HPDE6-E6E7 (cell line): ENCODE results near the gene SLC35C1.

Experiments
- DNase-seq: peaks from one replicate; pipeline ENCODE4 v3.0.0; 2011; ENCODE audit warnings: missing footprints; ENCODE audit errors: extremely low spot score

SLC35C1 gene

DNA sequence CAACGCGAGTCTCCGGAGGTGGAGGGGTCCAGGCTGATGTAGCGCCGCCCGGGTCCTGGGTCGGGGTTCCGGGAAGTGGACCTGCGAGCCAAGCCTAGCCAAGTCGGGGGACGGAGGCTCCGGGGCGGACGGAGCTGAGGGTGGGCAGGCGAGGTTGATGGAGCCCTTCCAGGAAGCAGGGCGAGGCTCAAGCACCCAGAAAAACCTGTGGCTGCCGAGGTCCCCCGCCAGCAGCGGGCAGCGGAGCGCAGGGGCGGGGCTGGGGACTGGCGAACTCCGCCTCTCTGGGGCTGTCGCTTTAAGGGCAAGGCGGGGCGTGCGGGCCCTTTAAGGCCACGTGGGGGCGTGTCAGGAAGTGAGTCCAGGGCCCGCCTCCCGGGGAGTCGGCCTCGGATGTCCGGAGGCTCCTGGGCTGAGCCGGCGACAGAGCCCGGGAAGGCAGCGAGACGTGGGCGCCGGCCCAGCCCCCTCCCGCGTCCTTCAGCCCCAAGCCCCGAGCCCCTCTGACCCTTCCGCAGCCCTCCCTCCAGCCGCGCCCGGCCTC is at the start of gene SLC35C1:
TSS of gene SLC35C1 (plus strand) at position 389 of the 544 bp plus-strand sequence. CDS start 653 bp downstream, outside the sequence.
- peak; percentile 91 for DNase-seq

DNA sequence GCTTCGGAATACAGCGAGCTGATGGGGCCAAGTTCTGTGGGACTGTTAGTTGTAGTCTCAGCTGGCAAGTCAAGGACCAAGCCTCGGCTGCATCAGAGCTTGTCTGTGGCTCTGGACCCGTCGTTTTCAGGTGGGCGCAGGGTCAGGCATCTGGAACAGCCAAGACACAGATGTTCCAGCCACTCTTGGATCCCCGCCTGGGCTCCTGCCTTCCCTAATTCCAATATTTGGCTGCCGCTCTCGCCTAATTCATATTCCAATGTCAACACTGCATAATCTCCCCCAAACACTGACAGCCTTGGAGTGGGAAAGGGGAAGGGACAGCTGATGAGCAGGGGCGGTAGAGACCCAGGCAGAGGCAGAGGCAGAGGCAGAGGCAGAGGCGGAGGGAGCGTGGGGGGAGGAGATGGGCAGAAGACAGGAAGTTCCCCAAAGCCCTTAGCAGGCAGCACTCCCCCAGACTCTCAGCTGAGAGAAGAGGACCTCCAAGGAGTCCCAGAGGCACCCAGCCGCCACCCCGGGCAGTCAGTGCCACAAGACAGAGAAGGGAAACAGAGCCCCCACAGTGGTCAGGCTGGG is 49.6 kb upstream of the SLC35C1 start:
- DNase-seq: no peak

DNA sequence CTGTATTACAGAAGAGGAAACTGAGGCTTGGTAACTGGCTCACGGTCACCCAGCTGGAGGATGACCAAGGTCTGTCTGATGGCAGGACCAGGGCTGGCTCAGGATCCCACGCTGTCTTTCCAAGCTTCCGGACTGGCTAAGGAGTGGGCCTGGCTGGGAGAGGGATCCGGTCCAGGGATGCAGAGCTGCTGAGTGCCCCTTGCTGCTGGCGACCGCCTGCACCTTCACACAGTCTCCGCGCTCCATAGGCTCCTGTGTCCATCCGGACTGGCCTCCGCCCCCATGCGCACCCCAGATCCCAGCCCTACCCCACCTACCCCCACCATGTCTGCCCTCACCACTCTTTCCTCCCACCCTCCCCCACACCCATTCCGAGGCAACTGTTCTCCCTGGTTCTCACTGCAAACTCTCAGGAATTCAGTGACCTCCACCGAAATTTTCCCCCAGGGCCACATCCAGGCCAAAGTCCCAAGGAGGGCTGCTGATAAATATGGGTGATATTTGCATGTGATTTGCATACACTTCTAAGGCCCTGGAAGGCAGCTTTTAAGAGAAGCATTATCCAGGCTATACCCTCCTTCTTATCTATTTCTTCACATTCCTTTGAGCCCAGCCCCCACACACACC is 48.5 kb upstream of the SLC35C1 start:
- DNase-seq: no peak

DNA sequence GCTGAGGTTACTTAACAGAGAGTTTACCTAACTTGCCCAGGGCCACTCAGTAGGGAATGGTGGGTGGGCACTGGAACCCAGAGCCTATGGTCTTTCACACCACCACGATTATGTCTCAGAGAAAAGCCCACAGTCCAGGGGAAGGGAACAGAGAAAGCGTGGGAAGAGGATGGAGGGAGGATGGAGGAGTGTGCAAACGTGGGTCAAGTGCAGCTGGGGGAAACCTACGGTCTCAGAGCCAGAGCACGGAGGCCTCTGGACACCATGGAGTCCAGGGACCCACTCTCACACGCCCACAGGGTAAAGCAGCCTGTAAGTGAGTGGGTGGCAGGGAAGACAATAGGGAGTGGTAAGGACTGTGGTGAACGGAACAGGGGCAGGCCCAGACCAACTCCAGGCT is 47.3 kb upstream of the SLC35C1 start:
- DNase-seq: no peak

DNA sequence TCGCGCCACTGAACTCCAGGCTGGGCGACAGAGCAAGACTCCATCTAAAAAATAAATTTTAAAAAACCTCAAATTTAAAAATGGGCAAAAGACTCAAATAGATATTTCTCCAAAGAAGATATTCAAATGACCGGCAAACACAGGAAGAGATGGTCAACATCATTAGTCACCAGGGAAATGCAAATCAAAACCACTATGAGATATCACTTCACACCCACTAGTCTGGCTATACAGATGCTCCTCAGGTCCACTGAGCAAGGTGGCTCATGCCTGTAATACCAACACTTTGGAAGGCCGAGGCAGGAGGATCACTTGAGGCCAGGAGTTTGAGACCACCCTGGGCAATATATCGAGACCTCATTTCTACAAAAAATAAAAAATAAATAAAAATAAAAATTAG is 43.3 kb upstream of the SLC35C1 start:
- DNase-seq: no peak

DNA sequence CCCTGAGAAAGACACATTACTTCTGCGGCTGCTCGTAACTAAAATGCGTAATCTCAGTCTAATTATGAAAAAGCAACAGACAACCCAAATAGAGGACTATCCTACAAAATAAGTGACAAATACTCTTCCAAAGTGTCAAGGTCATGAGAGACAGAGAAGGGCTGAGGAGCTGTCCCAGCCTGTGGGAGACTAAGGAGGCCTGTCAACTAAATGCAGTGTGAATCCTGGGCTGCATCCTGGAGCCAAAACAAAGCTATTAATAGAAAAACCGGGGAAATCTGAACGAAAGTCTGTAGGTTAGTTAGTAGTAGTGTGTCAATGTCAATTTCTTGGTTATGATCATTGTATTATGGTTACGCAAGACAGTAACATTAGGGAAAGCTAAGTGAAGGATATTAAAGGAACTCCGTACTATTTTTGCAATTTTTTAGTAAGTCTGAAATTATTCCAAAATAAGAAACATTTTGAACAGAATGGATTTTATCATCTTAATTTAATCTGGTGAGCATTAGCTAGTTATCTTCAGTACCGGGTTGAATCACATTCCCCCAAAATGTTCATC is 39.8 kb upstream of the SLC35C1 start:
- no peak for DNase-seq

DNA sequence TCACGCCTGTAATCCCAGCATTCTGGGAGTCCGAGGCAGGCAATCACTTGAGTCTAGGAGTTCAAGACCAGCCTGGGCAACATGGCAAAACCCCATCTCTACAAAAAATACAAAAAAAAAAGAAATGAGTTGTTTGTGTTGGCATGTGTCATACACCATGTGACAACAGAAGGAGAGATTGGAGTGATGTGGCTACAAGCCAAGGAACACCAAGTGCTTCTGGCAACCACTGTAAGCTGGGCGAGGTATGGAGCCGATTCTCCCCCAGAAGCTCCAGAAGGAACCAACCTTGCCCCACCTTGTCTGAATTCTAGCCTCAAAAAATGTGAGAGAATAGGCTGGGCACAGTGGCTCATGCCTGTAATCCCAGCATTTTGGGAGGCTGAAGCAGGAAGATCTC is 39.1 kb upstream of the SLC35C1 start:
- DNase-seq: no peak

DNA sequence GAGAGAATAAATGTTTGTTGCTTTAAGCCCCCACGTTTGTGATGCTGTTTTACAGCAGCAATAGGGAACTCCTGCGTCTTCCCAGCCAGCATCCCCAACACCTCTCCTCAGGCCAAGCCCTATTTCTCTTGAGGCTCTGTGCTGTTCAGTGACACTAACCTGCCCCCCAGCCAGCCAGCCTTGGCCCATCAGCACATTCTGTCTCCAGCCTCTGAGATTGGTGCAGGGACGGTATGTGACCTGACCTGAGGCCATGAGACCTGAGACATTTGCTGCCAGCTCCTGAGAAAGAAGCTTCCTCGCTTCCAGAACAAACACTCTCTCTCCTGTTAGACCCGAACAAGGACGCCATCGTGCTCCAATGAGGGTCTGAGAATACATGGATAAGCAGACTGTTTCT is 38.5 kb upstream of the SLC35C1 start:
- DNase-seq: no peak

DNA sequence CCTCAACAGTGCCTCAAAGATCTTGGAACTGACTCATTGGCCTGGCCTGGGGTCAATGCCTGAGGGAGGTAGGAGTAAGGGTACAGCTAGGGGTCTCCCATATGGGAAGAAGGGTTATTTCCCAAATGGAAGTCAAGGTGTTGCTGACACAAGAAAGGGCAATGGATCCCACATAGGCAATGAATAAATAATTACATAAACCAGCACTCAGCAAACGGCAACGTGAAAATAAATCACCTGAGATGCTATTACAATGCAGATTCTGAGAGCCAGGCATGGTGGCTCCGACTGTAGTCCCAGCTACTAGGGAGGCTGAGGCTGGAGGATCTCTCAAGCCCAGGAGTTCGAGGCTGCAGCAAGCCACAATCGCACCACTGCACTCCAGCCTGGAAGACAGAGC is 36.5 kb upstream of the SLC35C1 start:
- no peak for DNase-seq

DNA sequence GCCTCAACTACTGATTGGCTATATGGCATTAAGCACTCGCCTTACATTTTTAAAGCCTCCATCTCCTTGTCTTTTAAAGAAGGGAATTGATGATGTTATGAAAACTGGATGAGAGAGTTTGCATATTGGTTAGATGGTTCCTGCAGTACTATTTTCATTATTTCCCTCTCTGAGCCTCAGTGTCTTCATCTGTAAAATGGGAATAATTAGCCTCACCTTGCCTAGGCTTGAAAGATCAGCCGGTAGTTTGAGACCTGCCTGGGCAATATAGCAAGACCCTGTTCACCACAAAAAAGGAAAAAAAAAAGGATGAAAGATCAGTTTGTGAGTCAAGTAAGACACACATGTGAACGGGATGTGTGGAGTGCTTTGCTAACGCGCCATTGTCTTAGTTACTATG is 35.0 kb upstream of the SLC35C1 start:
- DNase-seq: no peak

DNA sequence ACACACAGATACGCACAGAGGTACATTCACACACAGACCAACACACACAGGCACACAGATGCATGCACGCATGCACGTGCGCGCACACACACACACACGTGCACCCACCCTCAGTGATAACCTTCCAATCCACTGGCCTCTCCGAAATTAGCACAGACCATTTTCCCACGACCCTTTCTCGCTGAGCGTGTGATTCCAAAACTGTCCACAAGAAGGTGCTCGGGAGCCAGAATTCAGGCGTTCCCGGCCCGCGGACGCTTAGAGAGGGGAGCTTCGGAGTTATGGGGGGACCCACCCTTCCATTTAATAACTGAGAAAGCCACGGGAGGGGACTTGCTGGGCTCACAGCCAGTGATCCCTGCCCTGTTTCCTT is 33.8 kb upstream of the SLC35C1 start:
- peak; percentile 47 for DNase-seq

DNA sequence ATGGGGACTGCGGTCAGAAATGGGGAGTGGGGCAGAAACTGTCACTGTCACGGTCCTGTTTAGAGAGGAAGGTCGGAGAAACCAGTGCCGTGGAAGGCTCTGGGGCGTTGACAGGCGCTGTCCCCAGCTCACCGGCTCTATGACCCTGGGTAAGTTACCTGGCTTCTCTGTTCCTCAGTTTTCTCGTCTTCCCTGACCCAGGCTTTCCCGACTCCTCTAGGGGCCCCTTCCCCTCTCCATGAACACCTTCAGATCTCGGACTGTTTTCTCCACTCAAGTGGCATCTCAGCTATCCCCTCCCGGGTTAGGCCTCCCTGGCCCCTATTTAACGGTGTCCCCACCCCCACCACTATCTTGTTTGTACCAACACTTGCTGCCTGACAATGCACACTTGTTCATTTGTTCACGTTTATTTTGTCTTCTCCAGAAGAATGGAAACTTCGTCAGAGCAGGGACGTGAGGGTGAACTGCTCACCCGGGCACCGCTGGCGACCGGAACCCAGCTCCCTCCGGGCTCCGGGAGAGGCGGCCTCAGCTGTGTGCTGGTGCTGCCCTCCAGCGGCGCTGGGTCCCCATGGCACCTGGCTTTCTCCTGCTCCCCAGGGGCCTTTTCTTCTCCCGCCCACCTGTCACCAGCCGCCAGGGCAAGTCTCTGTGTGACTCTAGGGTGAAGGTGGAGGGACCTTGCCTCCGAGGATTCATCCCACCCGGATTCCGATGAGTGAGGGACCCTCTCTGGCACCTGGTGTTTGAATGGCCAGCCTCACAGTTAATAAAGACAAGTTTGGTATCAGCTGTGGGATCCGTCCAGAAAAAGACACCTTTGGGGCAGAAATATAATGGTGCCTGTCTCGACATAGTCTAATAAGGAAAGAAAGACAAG is 33.1 kb upstream of the SLC35C1 start:
- DNase-seq: peak; percentile 97

DNA sequence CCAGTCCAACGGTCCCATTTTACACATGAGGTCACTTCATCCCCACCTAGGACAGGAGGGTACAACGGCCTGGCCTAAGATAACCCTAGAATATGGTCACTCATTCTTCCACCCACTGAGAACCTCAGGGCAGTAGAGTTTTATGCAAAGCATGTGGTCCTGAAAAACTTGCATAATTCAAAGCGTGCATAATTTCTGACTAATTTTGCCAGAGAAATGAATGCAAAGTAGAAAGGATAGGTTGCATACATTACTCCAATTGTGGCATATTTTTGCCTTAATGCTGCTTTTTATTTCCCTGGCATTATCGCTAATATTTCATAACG is 32.5 kb upstream of the SLC35C1 start:
- DNase-seq: no peak

DNA sequence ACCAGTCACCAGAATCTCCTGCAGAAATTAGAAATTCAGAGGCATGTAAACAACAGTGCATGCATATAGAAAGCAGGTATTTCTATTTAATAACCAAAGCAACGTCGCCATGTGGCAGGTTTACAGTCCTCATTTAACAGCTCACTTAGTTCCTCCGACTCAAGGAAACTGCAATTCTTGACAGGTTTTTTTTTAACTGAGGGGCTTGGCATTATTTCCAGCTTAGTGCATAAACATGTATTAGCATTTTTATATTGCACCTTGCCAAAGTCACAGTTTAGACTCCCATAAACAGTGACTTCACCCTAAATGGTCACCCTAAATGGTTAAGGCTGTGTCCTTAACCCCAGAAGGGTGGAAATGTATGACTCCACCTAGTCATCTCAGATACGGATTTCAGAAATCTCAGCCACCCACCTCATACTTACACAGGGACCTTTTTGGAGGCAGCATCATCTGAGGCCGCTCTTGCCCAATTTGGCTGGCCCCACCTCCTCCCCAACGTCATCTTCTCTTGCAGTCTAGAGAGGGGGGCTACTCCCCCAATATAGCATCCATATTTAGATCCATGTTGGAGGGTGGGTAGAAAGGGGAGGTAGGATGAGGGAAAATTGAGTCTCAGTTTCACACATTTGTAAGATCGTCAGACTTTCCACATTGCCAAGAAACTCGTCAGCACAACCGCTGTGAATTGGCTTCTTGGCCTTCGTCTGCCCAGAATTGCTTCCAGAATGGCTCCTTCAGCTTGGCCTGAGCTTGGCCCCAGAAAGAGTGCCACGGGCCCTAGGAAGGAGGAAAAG is 31.8 kb upstream of the SLC35C1 start:
- DNase-seq: no peak

DNA sequence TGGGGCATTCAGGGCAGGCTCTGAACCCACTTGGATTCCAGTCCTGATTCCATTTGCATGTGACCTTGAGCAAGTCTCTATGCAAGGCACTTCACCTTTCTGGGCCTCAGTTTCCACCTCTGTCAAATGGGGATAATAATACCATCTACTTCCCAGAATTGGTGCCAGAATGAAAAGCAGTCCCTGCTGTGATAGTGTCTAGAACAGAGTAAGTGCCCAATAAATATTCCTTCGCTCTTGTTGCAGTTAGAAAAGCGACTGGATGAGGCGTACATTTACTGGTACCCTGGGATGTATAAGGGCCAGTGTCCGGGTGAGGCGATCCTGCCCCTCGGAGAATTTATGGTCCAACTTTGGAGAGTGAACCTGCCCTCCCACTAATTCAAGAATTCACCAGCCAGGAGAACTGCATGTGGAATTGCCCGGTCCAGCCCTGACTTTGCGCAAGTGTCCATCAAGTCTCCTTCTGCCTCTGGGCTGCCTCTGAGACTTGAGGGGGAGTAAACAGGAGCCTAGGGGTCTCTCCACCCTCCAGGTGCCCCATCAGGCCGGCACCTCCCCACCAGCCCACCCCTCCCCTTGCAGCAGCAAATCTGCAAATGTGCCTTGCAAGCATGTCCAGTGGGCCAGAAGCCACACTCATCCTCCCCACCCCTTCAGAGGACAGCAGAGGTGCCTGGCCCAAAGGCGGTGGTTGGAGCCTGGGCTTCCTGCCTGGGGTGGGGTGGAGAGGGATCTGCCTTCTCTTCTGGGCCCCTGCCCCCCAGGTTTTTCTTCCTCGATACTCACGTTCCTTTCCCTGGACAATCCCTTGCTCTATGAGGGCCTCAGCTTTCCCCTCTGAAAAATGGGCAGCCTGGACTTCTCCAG is 30.9 kb upstream of the SLC35C1 start:
- no peak for DNase-seq

DNA sequence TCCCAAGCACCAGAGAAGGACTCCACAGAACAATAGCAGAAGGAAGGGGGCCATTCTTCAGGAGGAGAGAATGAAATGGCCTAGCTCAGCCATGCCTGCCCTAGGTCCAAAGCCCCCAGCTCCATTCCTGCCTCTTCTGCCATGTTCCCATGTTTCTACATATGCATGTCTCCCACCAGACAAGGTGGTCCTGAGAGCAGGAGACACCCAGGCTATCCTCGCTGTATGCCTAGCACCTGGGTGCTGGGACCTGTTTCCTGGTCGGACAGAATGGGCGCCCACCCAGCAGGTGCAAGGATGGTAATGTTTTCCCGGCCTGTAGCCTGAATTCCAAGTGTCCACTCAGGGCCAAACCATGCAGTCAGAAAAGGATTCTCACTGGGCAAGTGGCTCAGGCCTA is 30.2 kb upstream of the SLC35C1 start:
- no peak for DNase-seq

DNA sequence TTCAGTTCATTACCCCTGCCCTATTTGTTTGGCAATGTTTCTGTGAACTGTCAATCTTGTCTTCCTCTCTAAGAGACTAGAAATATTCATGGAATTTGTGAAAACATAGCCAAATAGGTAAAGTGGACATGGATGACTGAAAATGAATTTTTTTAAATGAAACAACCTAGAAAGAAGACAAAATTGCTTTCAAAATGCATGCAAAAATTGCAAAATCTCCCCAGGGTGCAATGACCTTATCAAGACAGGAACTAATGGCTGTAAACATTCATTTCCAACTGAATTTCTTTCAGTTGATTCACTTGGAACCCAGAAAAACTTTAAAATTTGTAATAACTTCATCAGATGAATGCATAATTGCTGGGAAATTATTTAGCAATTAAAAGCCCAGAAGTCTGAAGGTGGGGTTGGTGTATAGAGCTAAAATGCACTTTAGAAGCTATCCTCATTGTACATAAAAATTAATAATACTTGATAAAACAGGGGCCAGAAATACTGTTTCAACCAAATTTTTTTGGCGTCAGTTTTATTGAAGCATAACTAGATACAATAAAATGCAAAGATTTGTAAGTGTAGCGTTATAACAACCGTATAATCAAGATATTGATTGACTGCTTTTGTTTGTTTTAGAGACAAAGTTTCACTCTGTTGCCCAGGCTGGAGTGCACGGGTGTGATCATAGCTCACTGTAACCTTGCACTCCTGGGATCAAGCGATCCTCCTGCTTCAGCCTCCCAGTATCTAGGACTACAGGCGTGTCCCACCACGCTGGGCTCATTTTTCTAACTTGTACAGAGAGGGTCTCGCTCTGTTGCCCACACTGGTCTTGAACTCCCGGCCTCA is 27.6 kb upstream of the SLC35C1 start:
- DNase-seq: no peak

DNA sequence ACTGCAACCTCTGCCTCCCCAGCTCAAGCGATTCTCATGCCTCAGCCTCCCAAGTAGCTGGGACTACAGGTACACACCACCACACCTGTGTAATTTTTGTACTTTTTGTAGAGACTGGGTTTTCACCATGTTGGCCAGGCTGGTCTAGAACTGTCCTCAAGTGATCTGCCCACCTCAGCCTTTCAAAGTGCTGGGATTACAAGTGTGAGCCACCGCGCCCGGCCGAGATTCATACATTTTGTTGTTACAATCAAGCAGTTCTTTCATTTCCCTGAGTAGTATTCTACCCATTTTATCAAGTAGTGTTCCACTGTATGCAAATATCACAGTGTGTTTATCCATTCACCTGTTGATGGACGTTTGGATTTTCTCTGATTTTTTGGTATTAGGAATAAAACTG is 26.6 kb upstream of the SLC35C1 start:
- no peak for DNase-seq

DNA sequence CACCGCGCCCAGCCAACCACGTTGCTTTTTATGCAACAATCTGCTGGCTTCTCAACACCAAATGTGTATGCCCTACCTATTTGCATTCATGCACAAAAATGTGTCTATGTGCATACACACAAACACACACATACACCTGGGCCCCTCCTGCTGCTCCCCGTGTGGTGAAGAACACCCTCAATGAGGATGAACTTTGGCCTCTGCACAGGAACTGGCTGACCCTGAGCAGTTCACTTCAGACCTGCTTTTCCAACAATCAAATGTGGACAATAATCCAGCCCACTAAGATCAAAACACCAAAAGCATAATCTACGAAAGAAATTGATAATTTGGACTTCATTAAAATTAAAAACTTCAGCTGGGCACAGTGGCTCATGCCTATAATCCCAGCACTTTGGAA is 25.3 kb upstream of the SLC35C1 start:
- DNase-seq: no peak

DNA sequence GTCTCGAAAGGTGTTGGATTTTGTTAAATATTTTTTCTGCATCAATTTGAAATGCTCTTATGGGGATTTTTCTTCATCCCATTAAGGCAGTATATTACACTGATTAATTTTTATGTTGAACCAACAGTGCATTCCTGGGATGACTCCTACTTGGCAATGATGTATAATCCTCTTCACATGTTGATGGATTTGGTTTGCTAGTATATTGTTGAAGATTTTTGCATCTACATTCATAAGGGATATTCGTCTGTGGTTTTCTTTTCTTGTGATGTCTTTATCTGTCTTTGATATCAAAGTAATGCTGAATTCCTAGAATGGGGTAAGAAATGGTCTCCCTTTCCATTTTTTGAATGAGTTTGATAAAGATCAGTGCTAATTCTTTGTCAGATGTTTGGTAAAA is 18.7 kb upstream of the SLC35C1 start:
- DNase-seq: no peak
